ENCODE data around the gene CAMK2B.

DNA sequence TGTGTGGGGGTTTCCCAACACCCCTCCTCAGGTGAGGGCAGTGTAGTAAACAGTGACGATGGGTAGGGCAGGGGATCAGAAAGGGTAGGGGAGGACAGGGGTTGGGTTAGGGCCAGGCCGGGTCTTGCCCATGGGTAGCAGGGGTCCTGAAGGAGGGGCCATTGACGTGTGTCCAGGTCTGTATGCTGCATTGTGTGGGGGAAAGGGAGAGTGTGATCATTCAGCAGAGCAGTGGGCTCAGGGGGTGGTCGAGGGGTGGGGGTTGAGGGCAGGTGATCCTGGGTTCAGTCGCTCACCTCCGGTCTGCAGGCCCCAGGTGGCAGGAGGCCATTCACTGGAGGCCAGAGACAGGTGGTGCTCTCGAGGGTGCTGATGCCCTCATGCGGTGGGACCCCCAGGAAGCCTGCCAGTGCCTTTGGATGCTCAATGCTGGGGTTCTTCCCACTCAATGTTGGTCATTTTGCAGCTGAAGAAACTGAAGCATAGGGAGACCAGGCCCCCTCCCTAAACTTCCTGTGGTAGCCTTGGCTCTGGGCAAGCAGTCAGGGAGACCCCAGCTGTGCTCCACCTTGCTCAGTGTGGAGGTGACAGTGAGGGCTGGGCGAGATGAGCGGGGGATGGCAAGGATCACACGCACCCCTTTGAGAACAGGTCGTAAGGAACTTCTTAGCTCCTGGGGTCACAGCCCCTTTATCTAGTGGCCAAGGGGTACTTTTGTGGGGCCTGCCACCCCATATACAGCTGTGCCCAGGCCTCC lies 48.8 kb upstream of the CAMK2B start:
- TF ChIP-seq, protein P1, sequence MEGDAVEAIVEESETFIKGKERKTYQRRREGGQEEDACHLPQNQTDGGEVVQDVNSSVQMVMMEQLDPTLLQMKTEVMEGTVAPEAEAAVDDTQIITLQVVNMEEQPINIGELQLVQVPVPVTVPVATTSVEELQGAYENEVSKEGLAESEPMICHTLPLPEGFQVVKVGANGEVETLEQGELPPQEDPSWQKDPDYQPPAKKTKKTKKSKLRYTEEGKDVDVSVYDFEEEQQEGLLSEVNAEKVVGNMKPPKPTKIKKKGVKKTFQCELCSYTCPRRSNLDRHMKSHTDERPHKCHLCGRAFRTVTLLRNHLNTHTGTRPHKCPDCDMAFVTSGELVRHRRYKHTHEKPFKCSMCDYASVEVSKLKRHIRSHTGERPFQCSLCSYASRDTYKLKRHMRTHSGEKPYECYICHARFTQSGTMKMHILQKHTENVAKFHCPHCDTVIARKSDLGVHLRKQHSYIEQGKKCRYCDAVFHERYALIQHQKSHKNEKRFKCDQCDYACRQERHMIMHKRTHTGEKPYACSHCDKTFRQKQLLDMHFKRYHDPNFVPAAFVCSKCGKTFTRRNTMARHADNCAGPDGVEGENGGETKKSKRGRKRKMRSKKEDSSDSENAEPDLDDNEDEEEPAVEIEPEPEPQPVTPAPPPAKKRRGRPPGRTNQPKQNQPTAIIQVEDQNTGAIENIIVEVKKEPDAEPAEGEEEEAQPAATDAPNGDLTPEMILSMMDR (IDR thresholded peaks at IDR 0.05) = no peak
- no peak for TF ChIP-seq POLR2A (IDR thresholded peaks at IDR 0.05)

All from sigmoid colon (tissue), 3 donors.